Measurements from ENCODE around the gene MRPL38.

The MRPL38 gene

GRCh38 chr17:75899767-75900468 is 4.8 kb downstream of the MRPL38 start:
- no peak for DNase-seq (ENCODE audit: low spot score)
- TF ChIP-seq CTCF (IDR thresholded peaks at IDR 0.05; ENCODE audit: extremely low read depth, missing control alignments) = no peak

GRCh38 chr17:75899353-75899752 is 5.3 kb downstream of the MRPL38 start:
- no peak for TF ChIP-seq CTCF (IDR thresholded peaks at IDR 0.05; ENCODE audit: extremely low read depth, missing control alignments)
- DNase-seq (ENCODE audit: low spot score) = no peak

GRCh38 chr17:75898791-75899190 is 5.9 kb downstream of the MRPL38 start:
- DNase-seq (ENCODE audit: low spot score) = no peak
- no peak for TF ChIP-seq CTCF (IDR thresholded peaks at IDR 0.05; ENCODE audit: extremely low read depth, missing control alignments)

GRCh38 chr17:75898065-75898464 is 6.6 kb downstream of the MRPL38 start:
- DNase-seq (ENCODE audit: low spot score) = no peak
- no peak for TF ChIP-seq CTCF (IDR thresholded peaks at IDR 0.05; ENCODE audit: extremely low read depth, missing control alignments)

- no peak for DNase-seq (ENCODE audit: low spot score)
- TF ChIP-seq CTCF (IDR thresholded peaks at IDR 0.05; ENCODE audit: extremely low read depth, missing control alignments) = no peak
Measured at GRCh38 chr17:75897160-75898019, 7.3 kb downstream of the MRPL38 start.

GRCh38 chr17:75896415-75897159 is 8.1 kb downstream of the MRPL38 start, which contains the start of gene TRIM65:
TRIM65 (minus strand) TSS chr17:75896951; CDS start chr17:75896937, 14 bp downstream.
- DNase-seq (ENCODE audit: low spot score) = peak; percentile 96
- peak; percentile 45 for TF ChIP-seq CTCF (IDR thresholded peaks at IDR 0.05; ENCODE audit: extremely low read depth, missing control alignments)

Data from GM20000 (cell line).